Dendritic cell treated with granulocyte-macrophage colony-stimulating factor and Interleukin-4, amounts not matched to agents 40 ng/mL and 50 ng/mL, for 4 days (primary cell): ENCODE results near the gene ARID3A.
A peak's percentile ranks its signal among the peaks of the same experiment; 100 is the strongest.

ENCODE experiments used
- H3K27ac Mint-ChIP-seq: one replicate; pipeline ENCODE4 v1.8.0; 2022; ENCODE audit warnings: mild to moderate bottlenecking, mixed read lengths
- H3K27me3 Mint-ChIP-seq: one replicate; pipeline ENCODE4 v1.8.0; 2022; ENCODE audit warnings: mild to moderate bottlenecking, mixed read lengths
- H3K36me3 Mint-ChIP-seq: one replicate; pipeline ENCODE4 v1.8.0; 2022; ENCODE audit warnings: low read depth, mixed read lengths
- H3K4me1 Mint-ChIP-seq: one replicate; pipeline ENCODE4 v1.8.0; 2022; ENCODE audit warnings: low read depth, mixed read lengths
- H3K4me3 Mint-ChIP-seq: one replicate; pipeline ENCODE4 v1.8.0; 2022; ENCODE audit warnings: mild to moderate bottlenecking, moderate library complexity, mixed read lengths
- H3K9me3 Mint-ChIP-seq: one replicate; pipeline ENCODE4 v1.8.0; 2022; ENCODE audit warnings: mixed read lengths
- intact Hi-C: fragments of 100-400 bp; cut with micrococcal nuclease; formaldehyde crosslinking; loops from one replicate; pipeline ENCODE4 v1.15.0; 2022

ARID3A gene

DNA sequence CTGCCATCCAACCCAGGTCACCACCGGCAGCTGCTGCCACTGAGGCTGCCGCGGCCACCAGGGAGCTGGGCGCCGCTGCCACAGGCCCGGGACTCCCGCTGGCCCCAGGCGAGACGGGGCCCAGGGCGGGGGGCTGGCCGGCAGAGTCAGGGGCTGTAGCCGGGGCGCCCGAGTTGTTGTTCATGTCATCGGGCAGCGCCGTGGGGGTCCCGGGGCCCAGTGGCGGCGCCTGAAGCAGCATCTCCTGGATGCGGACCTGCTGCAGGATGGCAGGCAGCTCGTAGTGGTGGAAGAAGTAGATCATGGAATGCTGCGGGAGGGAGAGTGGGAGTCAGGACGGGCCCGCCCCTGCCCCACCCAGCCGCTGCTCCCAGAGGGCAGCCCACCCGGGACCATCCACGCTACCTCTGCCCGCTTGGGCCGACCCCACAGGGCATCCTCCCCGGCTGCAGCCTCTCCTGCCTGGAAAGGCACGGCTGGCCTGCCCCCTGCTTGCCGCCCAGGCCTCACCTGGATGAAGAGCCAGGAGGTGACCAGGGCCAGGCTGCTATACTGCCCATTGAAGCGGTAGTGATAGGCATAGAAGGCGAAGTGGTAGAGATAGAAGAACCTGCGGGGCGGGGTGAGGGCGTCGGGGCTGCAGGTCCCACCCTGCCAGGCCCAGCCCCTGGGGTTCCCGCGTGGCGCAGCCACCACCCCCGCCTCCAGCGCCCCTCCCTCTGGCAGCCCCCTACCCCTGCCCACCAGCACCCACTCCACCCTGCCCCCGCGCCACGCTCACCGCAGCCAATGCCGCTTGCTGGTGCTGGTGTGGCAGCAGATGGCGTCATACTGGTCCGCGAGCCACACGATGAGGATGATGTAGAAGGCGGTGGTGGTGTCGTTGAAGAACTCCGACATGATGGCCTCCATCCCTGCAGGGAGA is 85.0 kb downstream of the ARID3A start:
- Mint-ChIP-seq H3K27me3 (no peaks in the 10 kb centered on the region), H3K4me3 (no peak overlapping the region), H3K4me1 (peaks cover 28% of the 10 kb centered on the region), H3K9me3 (no peaks in the 10 kb centered on the region), H3K27ac (no peak overlapping the region), H3K36me3 (peaks cover 93% of the 10 kb centered on the region)
- intact Hi-C loops: no loop called here

DNA sequence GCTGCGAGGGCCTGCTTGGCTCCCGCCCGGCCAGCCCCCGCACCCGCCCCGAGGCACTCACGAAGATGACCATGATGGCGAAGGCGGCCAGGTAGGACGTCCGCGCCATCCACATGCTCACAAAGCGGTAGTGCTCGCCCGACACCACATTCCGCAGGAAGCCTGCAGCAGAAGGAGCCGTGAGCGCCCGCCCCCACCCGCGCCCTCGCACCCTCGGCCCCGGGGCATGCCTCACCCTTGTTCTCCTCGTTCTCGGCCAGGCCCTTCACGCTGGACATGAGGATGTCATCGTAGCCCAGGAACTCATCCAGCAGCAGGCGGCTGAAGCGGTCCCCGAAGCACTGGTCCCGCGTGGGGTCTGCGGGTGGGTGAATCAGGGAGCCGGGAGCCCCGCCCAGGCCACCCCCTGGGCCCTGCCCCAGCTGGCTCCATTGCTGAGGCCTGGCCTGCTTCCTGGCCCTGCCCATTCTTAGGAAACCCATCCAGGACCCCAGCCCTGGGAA is 86.0 kb downstream of the ARID3A start:
- Mint-ChIP-seq H3K4me1 (peaks cover 39% of the 10 kb centered on the region), H3K36me3 (peaks cover 99% of the 10 kb centered on the region), H3K27ac (no peak overlapping the region), H3K4me3 (no peak overlapping the region), H3K9me3 (no peaks in the 10 kb centered on the region), H3K27me3 (no peaks in the 10 kb centered on the region)
- intact Hi-C loops: no loop called here

DNA sequence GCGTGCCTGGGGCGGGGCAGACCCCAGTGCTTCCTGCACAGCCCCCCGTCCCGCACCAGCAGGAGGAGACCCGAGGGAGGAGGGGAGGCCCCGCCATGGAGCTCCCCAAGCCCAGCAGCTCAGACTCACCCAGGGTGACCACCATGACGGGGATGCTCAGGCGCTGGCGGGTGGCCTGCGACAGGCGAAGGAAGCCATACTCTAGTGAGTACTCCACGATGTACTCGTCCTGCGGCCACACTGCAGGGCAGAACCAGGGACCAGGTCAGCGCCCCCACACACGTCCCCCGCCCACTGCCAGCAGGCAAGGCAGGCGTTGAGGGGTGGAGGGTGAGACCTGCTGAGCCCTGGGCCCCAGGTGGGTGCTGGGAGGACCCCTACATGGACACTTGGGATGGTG is 86.5 kb downstream of the ARID3A start:
- Mint-ChIP-seq H3K27me3 (no peaks in the 10 kb centered on the region), H3K4me1 (peaks cover 43% of the 10 kb centered on the region)

DNA sequence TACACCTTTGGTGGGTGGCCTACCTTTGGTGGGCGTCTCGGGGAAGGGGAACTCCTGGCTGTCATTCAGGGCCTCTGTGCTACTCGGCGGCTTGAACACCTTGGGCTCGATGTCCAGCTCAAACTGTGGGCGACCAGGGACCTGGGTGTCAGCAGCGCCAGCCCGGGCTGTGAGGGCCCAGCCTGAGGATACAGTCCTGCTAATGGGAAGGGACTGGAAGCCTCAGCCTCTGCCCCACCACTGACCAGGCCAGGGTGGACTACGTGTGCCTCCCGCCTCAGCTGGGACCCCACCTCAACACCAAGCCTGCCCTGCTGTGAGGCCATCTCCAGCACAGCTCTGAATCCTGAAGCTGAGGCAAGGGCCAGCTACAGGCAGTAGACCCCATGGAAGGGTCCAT is 87.4 kb downstream of the ARID3A start:
- peaks cover 52% of the 10 kb centered on the region for H3K4me1 Mint-ChIP-seq
- no peaks in the 10 kb centered on the region for H3K27me3 Mint-ChIP-seq
- H3K27ac Mint-ChIP-seq: no peak overlapping the region
- peaks cover 99% of the 10 kb centered on the region for H3K36me3 Mint-ChIP-seq
- H3K4me3 Mint-ChIP-seq: no peak overlapping the region
- no peaks in the 10 kb centered on the region for H3K9me3 Mint-ChIP-seq
- intact Hi-C loops: no loop called here

More for the DNA sequence above, 86.5 kb downstream of the ARID3A start:
- Mint-ChIP-seq H3K4me3 (no peak overlapping the region), H3K27ac (no peak overlapping the region), H3K36me3 (peaks cover 99% of the 10 kb centered on the region), H3K9me3 (no peaks in the 10 kb centered on the region)
- intact Hi-C loops: no loop called here

DNA sequence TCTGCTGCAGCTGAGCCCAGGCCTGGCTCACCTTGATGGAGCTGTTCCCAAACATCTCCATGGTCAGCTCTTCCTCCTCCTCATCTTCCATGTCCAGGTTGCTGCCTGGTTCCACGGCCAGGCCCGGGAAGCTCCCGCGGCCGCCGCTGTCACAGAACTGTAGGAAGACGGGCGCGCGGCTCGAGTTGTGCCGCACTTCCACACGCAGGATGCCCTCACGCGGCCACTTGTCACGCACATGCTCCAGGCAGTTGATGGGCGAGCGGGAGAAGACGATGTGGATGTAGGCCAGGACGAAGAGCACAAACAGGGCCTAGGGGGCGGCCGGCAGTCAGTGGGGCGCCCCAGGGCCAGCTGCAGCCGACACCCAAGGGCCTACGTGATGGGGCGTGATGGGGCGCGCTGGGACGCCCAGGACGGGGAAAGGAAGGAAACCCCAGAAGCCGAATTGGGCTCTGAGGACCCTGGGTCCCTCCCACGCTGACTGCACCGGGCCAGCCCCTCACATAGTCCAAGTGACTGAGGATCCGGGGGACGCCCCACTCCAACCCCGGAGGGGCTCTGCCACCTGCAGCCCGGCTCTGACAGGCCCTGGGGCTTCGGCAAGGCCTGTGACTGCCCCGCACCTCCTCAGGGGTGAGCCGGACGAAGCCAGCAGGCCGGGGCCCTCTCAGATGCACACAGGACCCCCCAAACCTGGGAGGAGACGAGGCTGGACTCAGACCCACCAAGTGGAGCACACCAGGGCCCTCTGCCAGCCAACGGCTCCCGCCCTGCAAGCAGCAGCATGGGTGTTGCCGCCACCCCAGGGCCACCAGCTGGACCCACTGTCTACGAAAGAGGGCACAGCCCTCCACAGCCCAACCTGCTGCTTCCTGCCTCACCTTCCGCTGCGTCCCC is 88.6 kb downstream of the ARID3A start:
- H3K36me3 Mint-ChIP-seq: peaks cover 99% of the 10 kb centered on the region
- peaks cover 64% of the 10 kb centered on the region for H3K4me1 Mint-ChIP-seq
- intact Hi-C loops: no loop called here
- H3K27me3 Mint-ChIP-seq: no peaks in the 10 kb centered on the region
- H3K27ac Mint-ChIP-seq: no peak overlapping the region
- no peaks in the 10 kb centered on the region for H3K9me3 Mint-ChIP-seq
- no peak overlapping the region for H3K4me3 Mint-ChIP-seq

DNA sequence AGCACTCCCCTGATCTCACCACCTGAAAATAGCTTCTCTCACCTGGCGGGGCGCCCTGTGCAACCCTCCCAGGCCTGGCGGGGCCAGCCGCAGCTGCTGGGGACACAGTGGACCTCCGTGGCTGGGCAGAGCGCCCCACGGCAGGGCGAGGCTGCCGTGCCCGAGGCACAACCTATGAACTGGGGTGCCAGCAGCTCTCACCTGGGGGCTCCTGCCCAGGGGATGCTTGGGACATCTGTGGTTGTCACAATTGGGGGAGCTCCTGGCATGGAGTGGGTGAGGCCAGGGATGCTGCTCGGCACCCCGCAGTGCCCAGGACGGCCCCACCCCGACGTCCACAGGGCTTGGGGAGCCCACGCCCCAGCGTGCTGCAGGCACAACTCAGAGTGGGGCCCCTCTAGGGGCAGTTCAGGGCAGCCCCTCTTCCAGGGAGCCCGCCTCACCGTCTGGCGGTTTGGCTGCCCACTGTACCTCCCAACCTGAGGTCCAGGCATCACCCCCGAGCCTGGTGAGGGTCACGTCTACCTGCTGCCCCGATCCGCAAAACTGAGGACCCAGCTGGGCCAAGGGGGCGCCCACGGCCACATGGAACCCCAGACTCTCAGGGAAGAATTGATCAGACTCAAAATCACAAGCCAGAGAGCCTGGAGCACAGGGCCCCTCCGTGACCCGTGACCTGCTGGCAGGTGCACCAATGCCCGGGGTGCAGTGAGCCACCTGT is 89.4 kb downstream of the ARID3A start:
- Mint-ChIP-seq H3K4me1 (peaks cover 67% of the 10 kb centered on the region), H3K27ac (no peak overlapping the region), H3K36me3 (peaks cover 99% of the 10 kb centered on the region), H3K27me3 (no peaks in the 10 kb centered on the region), H3K4me3 (no peak overlapping the region), H3K9me3 (no peaks in the 10 kb centered on the region)
- intact Hi-C loops: no loop called here

DNA sequence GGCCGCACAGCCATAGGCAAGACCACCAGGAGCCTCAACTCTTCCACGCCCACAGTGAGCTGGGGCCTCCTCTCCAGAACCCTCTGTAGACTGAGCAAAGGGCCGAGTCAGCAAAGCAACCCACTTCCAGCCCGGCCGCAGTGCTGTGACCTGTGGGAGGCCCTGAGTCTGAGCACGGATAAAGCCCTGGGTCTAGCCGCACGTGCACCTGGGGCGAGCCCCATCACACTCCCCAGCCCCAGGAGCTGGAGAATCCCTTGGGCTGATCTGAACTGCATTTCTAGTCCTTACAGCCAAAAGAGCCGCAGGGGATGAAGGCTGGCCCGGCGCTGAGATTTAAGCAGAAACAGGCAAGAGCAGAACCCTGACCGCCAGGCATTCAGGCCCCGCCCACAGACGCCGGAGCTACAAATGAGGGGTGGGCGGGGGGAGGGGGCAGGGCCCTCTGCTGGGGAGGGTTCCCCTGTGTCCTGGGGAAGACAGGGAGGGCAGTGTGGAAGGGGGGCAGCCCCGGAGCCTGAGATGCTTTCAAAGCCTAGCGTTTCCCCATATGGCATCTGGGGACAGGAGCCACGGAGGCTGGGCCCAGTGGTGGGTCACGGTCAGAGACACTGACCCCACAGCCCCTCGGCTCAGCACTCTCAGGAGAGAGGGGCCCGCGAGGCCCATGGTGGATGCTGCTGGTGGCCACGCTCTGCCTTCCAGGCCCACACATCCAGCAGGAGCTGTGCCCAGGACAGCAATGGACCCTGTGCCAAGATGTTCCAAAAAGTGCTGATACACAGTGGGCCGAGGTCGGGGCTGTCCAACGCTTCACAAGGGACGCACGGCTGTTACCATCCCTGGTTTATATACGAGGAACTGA is 90.2 kb downstream of the ARID3A start:
- Mint-ChIP-seq H3K27me3 (no peaks in the 10 kb centered on the region), H3K27ac (no peak overlapping the region), H3K36me3 (peaks cover 97% of the 10 kb centered on the region), H3K4me1 (peaks cover 68% of the 10 kb centered on the region), H3K9me3 (no peaks in the 10 kb centered on the region), H3K4me3 (no peak overlapping the region)
- intact Hi-C loops: no loop called here

DNA sequence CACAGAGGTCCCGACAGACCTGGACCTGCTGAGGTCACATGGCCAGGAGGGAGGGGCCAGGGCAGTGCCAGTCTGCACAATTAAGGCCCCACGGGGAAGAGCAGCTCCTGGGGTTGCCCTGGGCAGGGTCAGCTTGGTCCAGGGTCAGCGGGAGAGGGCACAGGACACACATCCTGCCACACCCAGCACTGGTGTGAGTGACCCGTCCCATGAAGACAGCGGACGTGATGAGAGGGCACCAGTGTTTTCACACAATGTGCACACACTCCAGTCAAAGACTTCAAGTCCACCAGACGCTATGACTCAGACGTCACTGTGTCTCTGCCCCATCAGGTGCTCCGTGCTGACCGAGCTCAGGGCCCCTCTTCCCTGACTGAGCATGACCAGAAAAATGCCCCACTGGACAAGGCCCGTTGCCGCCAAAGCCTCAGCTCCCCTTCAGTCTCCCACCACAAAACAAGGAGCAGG is 90.8 kb downstream of the ARID3A start:
- H3K9me3 Mint-ChIP-seq: no peaks in the 10 kb centered on the region
- peaks cover 74% of the 10 kb centered on the region for H3K4me1 Mint-ChIP-seq
- no peaks in the 10 kb centered on the region for H3K27me3 Mint-ChIP-seq
- H3K4me3 Mint-ChIP-seq: peak overlapping the region; percentile 69
- H3K36me3 Mint-ChIP-seq: peaks cover 90% of the 10 kb centered on the region
- H3K27ac Mint-ChIP-seq: peak overlapping the region; percentile 84
- intact Hi-C loops: no loop called here

DNA sequence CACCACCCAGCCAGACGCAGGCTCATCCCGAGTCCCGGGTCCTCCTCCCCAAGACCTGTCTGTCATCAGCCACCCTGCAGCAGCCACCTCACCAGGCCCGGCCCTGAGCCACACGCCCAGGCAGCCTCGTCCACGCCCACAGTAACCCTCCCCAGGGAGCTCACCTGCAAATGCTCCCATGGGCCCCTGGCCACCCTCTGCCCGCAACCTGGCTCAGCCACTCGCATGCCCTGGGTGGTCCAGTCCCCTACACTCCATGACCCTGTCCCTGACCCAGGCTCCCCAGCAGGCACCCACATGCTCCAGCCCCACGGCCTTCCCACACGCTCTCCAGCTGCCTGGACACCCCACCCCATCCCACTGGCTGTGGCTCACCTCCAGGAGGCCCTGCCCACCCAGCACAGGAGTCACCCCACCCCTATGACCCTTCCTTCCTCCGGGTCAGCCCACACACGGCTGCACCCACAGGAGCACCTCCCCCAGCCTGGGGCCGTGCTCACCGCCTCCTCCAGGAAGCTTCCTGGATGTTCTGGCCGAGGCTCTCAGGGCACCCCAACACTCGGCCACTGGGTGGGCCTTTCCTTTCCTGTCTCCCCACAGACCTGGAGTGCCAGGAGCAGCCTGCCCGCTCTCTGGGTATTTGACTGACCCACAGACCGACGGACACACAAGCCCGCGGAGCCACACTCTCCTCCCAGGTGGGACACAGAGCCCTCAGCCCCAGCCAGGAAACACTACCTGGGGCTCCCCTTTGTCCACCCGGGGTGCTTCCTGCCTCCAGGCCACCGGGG is 91.5 kb downstream of the ARID3A start:
- intact Hi-C loops: no loop called here
- Mint-ChIP-seq H3K36me3 (peaks cover 84% of the 10 kb centered on the region), H3K9me3 (no peaks in the 10 kb centered on the region), H3K27ac (peak overlapping the region; percentile 84), H3K4me3 (peak overlapping the region; percentile 69), H3K27me3 (no peaks in the 10 kb centered on the region), H3K4me1 (peaks cover 76% of the 10 kb centered on the region)

DNA sequence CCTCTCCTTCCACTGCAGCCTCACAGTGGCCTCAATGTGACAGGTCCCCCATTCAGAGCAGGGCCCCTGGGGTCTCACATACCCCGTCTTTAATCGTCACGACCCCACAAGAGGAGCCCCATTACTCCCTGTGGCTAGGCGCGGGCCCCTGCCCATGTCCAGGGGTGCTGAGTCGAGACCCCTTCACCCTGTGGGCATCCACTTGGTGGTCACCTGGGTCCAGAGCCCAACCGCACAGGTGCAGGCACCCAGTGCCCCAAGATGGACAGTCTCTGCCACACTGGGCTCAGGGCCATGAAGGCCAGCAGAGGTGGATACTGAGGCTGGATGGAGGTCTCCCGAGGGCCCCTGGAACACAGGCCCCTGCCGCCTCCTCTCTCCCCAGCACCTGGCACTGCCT is 92.1 kb downstream of the ARID3A start:
- peaks cover 76% of the 10 kb centered on the region for H3K4me1 Mint-ChIP-seq
- intact Hi-C loops: no loop called here
- H3K9me3 Mint-ChIP-seq: no peaks in the 10 kb centered on the region
- H3K27ac Mint-ChIP-seq: peak overlapping the region; percentile 84
- H3K4me3 Mint-ChIP-seq: peak overlapping the region; percentile 69
- no peaks in the 10 kb centered on the region for H3K27me3 Mint-ChIP-seq
- H3K36me3 Mint-ChIP-seq: peaks cover 78% of the 10 kb centered on the region

DNA sequence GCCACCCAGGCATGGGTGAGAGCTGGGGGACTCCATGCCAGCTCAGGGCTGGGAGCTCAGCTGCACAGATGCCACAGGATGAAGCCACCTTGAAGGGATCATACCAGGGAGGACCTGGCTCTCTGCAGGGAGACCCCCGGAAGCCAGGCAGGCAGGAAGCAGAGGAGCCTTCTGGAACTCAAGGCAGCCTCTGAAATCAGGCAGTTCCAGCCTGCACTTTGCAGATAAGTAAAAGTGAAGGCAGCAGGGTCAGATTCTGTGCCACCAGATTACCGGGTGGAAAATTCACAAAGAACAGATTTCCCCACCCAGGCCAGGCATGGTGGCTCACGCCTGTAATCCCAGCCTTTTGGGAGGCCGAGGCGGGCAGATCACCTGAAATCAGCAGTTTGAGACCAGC is 92.6 kb downstream of the ARID3A start:
- H3K9me3 Mint-ChIP-seq: no peaks in the 10 kb centered on the region
- intact Hi-C loops: no loop called here
- peak overlapping the region; percentile 97 for H3K4me3 Mint-ChIP-seq
- peak overlapping the region; percentile 84 for H3K27ac Mint-ChIP-seq
- H3K27me3 Mint-ChIP-seq: no peaks in the 10 kb centered on the region
- peaks cover 74% of the 10 kb centered on the region for H3K36me3 Mint-ChIP-seq
- peaks cover 75% of the 10 kb centered on the region for H3K4me1 Mint-ChIP-seq

DNA sequence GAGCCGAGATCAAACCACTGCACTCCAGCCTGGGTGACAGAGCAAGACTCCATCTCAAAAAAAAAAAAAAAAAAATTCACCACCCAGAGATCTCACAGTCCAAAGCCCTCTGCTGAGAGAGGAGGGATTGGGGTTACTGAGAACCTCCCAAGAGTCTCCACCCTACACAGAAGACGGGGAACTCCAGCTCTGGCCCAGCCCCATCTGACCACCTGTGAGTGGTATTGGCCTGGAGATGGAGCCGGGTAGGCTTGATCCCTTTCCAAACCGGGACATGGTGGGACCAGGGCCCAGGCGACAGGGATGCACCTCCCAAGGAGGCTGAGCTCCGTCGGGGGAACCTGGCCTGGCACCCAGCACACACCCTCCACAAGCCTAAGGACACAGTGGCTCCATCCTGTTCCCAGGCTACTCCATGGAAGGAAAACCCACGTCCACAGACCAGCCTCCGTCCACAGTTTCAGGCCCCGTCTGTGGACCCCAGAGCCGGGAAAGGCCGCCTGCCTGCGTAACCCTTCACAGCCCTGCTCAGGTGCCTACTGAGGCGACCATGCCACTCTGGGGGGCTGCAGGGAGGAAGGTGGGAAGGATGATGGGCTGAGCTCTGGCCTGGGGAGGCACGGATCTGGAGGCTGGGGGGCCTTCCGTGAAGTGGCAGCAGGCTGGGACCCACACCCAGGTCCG is 93.2 kb downstream of the ARID3A start:
- Mint-ChIP-seq H3K36me3 (peaks cover 67% of the 10 kb centered on the region), H3K27me3 (no peaks in the 10 kb centered on the region), H3K4me3 (peak overlapping the region; percentile 97), H3K4me1 (peaks cover 68% of the 10 kb centered on the region), H3K9me3 (no peaks in the 10 kb centered on the region), H3K27ac (peak overlapping the region; percentile 84)
- intact Hi-C loops: no loop called here
